Gastrocnemius medialis (tissue), 4 donors: ENCODE data around the gene PPP1R12B. TPM values are rescaled to one million over a fixed set of nuclear protein-coding genes. Genes with fewer than 3 reads are reported as not detected.

Source experiments
- ATAC-seq, 2 donors: fragments of 150-250 bp; one replicate each; pipeline ENCODE4 v1.9.1; 2016
- DNase-seq, 2 donors: peaks; one replicate each; pipeline ENCODE4 v3.0.0-alpha.2; 2019
- H3K27ac ChIP-seq, 4 donors: fragments of 200-600 bp; sonication (generic); 1 replicate in 1 of 4; 2 replicates in 3 of 4; pipeline ENCODE4 v1.5.1; 2016 to 2018; ENCODE audit warnings: mild to moderate bottlenecking in 2 of 4, moderate library complexity in 1 of 4
- H3K27me3 ChIP-seq, 3 donors: fragments of 200-600 bp; sonication (generic) in 2 of 3; 1 replicate in 1 of 3; 2 replicates in 2 of 3; pipeline versions ENCODE4 v1.5.1 to v1.6.0; 2016 to 2019; ENCODE audit warnings: mild to moderate bottlenecking in 1 of 3, moderate library complexity in 1 of 3
- H3K36me3 ChIP-seq, 2 donors: fragments of 200-600 bp; sonication (generic) in 1 of 2; one replicate each; pipeline ENCODE4 v1.5.1; 2017 to 2018
- H3K4me1 ChIP-seq, 2 donors: fragments of 200-600 bp; sonication (generic) in 1 of 2; one replicate each; pipeline ENCODE4 v1.5.1; 2016 to 2017; ENCODE audit warnings: mild to moderate bottlenecking in 2 of 2
- H3K4me3 ChIP-seq, 4 donors: fragments of 200-600 bp; sonication (generic) in 3 of 4; 1 replicate in 1 of 4; 2 replicates in 3 of 4; pipeline ENCODE4 v1.5.1; 2016 to 2019; ENCODE audit warnings: mild to moderate bottlenecking in 2 of 4
- H3K9me3 ChIP-seq, 3 donors: fragments of 200-600 bp; sonication (generic) in 2 of 3; 1 replicate in 1 of 3; 2 replicates in 2 of 3; pipeline ENCODE4 v1.5.1; 2016 to 2019
- CTCF ChIP-seq, 5 experiments: fragments of 450-650 bp in 3 of 5; fragments of 200-600 bp in 2 of 5; sonication (generic) in 2 of 5; IDR thresholded peaks in 4 of 5; conservative IDR thresholded peaks in 1 of 5; 1 replicate in 4 of 5; 2 replicates in 1 of 5; pipeline ENCODE4 v1.5.1; 2016 to 2019; ENCODE audit warnings: antibody characterized with exemption in 5 of 5, mild to moderate bottlenecking in 3 of 5, moderate library complexity in 3 of 5
- POLR2A ChIP-seq, 2 donors: fragments of 450-650 bp; IDR thresholded peaks; one replicate each; pipeline ENCODE4 v1.6.1; 2017; ENCODE audit warnings: antibody characterized with exemption in 2 of 2, mild to moderate bottlenecking in 2 of 2, moderate library complexity in 2 of 2
- in situ Hi-C, 4 donors: fragments of 200-750 bp; cut with MboI; loops; one replicate each; pipeline versions ENCODE4 v1.15.0 to v1.8.0; 2017; ENCODE audit warnings: low sequenced_read_pairs in 4 of 4
- intact Hi-C: fragments of 100-400 bp; cut with DNase I; formaldehyde crosslinking; loops from one replicate; pipeline ENCODE4 v1.15.1; 2023; ENCODE audit warnings: low total_unique reads
- total RNA-seq, 4 donors: library from RNA; depleted of rRNA; stranded (reverse); fragments of >200 nt; gene quantifications; one replicate each; pipeline versions ENCODE4 v1.1.0 to v1.2.3, GENCODE V29; 2016

Gene PPP1R12B
- total RNA-seq, 4 donors from 2014 or later = 127 to 207 (median 139) TPM

- H3K36me3 ChIP-seq = peaks cover 0 to 71% of the 10 kb centered on the region in 2 donors
- H3K27ac ChIP-seq = peak overlapping the region in 2 of 4 donors; percentile 9 to 37
- no peak overlapping the region for H3K4me3 ChIP-seq
- intact Hi-C loops (no loop called here), in situ Hi-C loops (no loop called here)
- TF ChIP-seq POLR2A (IDR thresholded peaks at IDR 0.05) = no peak
- no peak for TF ChIP-seq CTCF (IDR thresholded peaks at IDR 0.05 in 4 of 5, conservative IDR thresholded peaks at IDR 0.05 in 1 of 5)
- H3K27me3 ChIP-seq = no peaks in the 10 kb centered on the region
- H3K9me3 ChIP-seq = no peaks in the 10 kb centered on the region
- peaks cover 8 to 42% of the 10 kb centered on the region in 2 donors for H3K4me1 ChIP-seq
- ATAC-seq (no peak), DNase-seq (no peak)
These were observed 220.3 kb downstream of the PPP1R12B start for GRCh38 chr1:202568826-202569225.

- Histone ChIP-seq H3K4me1 (peaks cover 12 to 50% of the 10 kb centered on the region in 2 donors), H3K27ac (peak overlapping the region in 2 of 4 donors; percentile 9 to 37), H3K9me3 (no peaks in the 10 kb centered on the region), H3K27me3 (no peaks in the 10 kb centered on the region), H3K4me3 (no peak overlapping the region), H3K36me3 (peaks cover 0 to 66% of the 10 kb centered on the region in 2 donors)
- no peak for DNase-seq
- peak in 1 of 2 donors; percentile 44 for ATAC-seq
- in situ Hi-C loops (no loop called here), intact Hi-C loops (loop anchor here (5.0 to 10.0 kb wide), 2 partner anchors 67 to 105 kb away; no protein-coding TSS in a partner anchor)
- TF ChIP-seq CTCF (IDR thresholded peaks at IDR 0.05 in 4 of 5, conservative IDR thresholded peaks at IDR 0.05 in 1 of 5) (no peak), POLR2A (IDR thresholded peaks at IDR 0.05) (no peak)
These were observed 221.2 kb downstream of the PPP1R12B start for GRCh38 chr1:202569393-202570322.

DNA sequence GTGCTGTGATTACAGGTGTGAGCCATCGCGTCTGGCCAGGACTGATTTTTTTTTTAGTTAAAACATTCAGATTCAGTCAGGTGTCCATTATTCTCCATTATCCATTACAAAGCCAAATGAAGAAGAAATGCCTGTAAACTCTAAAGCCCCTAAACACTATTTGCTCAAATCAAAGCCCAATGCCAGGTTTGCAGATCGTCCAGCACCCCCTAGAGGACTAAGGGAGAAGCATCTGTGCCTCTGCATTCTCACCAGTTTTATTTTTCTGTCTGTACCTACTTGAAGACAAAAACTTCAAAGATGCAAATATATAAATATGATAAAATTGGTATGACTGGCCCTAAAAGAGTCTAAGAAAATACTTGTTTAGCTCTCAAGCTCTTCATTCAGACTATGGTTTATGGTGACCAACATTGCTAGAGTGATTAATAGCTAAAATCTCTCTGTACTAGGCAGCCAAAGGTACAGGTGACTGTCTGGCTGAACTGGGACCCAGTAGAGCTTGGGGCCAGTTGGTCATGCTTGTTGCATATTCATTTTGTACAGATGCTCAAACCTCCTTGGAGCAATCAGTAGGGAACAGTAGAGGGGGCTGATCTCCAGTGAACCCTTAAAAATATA lies 223.3 kb downstream of the PPP1R12B start:
- DNase-seq (no peak), ATAC-seq (peak in 1 of 2 donors; percentile 17)
- peaks cover 22 to 57% of the 10 kb centered on the region in 2 donors for H3K4me1 ChIP-seq
- no peak overlapping the region for H3K4me3 ChIP-seq
- H3K27me3 ChIP-seq = no peaks in the 10 kb centered on the region
- TF ChIP-seq CTCF (IDR thresholded peaks at IDR 0.05 in 4 of 5, conservative IDR thresholded peaks at IDR 0.05 in 1 of 5) (peak; percentile 33 to 70 (median 58)), POLR2A (IDR thresholded peaks at IDR 0.05) (no peak)
- in situ Hi-C loops = no loop called here
- peak overlapping the region in 1 of 4 donors; percentile 2 for H3K27ac ChIP-seq
- intact Hi-C loops = loop anchor here (5.0 to 10.0 kb wide), 2 partner anchors 70 to 107 kb away; no protein-coding TSS in a partner anchor
- H3K9me3 ChIP-seq = no peaks in the 10 kb centered on the region
- H3K36me3 ChIP-seq = peaks cover 0 to 55% of the 10 kb centered on the region in 2 donors

DNA sequence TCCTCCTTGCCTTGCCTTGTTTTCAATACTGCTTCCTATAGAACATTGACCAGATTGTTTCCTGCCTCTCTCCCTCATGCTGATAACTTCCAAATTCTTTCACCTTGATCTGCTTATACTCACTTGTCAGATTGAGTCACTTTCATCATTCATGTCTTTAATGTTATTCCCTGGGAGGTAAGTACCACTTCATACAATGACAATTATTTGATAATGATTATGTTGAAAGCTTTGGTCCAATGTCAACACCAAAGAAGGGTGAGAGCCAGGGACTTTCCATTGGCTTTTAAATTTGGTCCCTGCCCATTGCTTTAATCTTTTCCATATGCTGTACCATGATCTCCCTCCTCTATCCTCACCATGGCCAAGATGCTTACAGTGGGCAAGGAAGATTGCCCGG lies 224.4 kb downstream of the PPP1R12B start:
- Histone ChIP-seq H3K27me3 (no peaks in the 10 kb centered on the region), H3K9me3 (no peaks in the 10 kb centered on the region), H3K36me3 (peaks cover 0 to 45% of the 10 kb centered on the region in 2 donors), H3K4me3 (no peak overlapping the region), H3K4me1 (peaks cover 33 to 64% of the 10 kb centered on the region in 2 donors), H3K27ac (no peak overlapping the region)
- DNase-seq = no peak
- TF ChIP-seq POLR2A (IDR thresholded peaks at IDR 0.05) = no peak
- no peak for TF ChIP-seq CTCF (IDR thresholded peaks at IDR 0.05 in 4 of 5, conservative IDR thresholded peaks at IDR 0.05 in 1 of 5)
- intact Hi-C loops (loop anchor here (5.0 to 10.0 kb wide), 2 partner anchors 71 to 108 kb away; no protein-coding TSS in a partner anchor), in situ Hi-C loops (no loop called here)
- ATAC-seq = no peak
